ENCODE measurements around the gene TRAPPC12.

- no peak for TF ChIP-seq CTCF (optimal IDR thresholded peaks at IDR 0.05 in 1 of 3, IDR thresholded peaks at IDR 0.05 in 1 of 3, conservative IDR thresholded peaks at IDR 0.05 in 1 of 3; ENCODE audit: extremely low read depth in 1 of 3, insufficient read depth in 2 of 3, low read length in 3 of 3)
- TF ChIP-seq EZH2 (IDR thresholded peaks at IDR 0.05; ENCODE audit: low read length): no peak
These were observed 84.5 kb downstream of the TRAPPC12 start for GRCh38 chr2:3463944-3464343.
